GM23338 (cell line): ENCODE measurements around the gene NPB. TPM values are rescaled to one million over a fixed set of nuclear protein-coding genes. Genes with fewer than 3 reads are reported as not detected.

Experiments used
- ATAC-seq: fragments of 200-7000 bp; cut with Tn5 transposase; 3 replicates; pipeline ENCODE4 v1.9.1; 2020
- DNase-seq: peaks from one replicate; pipeline ENCODE4 v3.0.0-alpha.2; 2015; ENCODE audit warnings: low spot score
- H2AFZ ChIP-seq: fragments of 200-600 bp; sonication (generic); 2 replicates; pipeline ENCODE4 v1.8.0; 2016; ENCODE audit warnings: antibody characterized with exemption, mild to moderate bottlenecking, moderate library complexity
- H3F3A ChIP-seq: fragments of 200-600 bp; sonication (generic); replicated peaks from 2 replicates; pipeline ENCODE4 v1.8.0; 2017; ENCODE audit warnings: antibody characterized with exemption, mixed run types, low read depth
- H3K27ac ChIP-seq: fragments of 200-600 bp; sonication (generic); 2 replicates; pipeline ENCODE4 v1.6.1; 2016; ENCODE audit warnings: low read depth
- H3K27me3 ChIP-seq: fragments of 200-600 bp; sonication (generic); 2 replicates; pipeline ENCODE4 v1.8.0; 2016; ENCODE audit warnings: mild to moderate bottlenecking, mixed run types, moderate library complexity; ENCODE audit not compliant: insufficient read depth
- H3K36me3 ChIP-seq: fragments of 200-600 bp; sonication (generic); 2 replicates; pipeline ENCODE4 v1.8.0; 2016; ENCODE audit warnings: mild to moderate bottlenecking; ENCODE audit not compliant: insufficient read depth
- H3K4me1 ChIP-seq: fragments of 200-600 bp; sonication (generic); 2 replicates; pipeline ENCODE4 v1.8.0; 2016; ENCODE audit warnings: mild to moderate bottlenecking, moderate library complexity; ENCODE audit not compliant: insufficient read depth
- H3K4me2 ChIP-seq: fragments of 200-600 bp; sonication (generic); 2 replicates; pipeline ENCODE4 v1.7.1; 2017; ENCODE audit warnings: mixed run types
- H3K4me3 ChIP-seq: fragments of 200-600 bp; sonication (generic); 2 replicates; pipeline ENCODE4 v1.6.1; 2016; ENCODE audit warnings: mixed run types
- H3K79me2 ChIP-seq: fragments of 200-600 bp; sonication (generic); replicated peaks from 2 replicates; pipeline ENCODE4 v1.8.0; 2017; ENCODE audit warnings: mild to moderate bottlenecking; ENCODE audit not compliant: insufficient read depth
- H3K9me2 ChIP-seq: fragments of 200-600 bp; sonication (generic); 2 replicates; pipeline ENCODE4 v1.8.0; 2017; ENCODE audit not compliant: insufficient read depth
- H4K20me1 ChIP-seq: fragments of 200-600 bp; sonication (generic); replicated peaks from 2 replicates; pipeline ENCODE4 v1.8.0; 2017; ENCODE audit warnings: mild to moderate bottlenecking; ENCODE audit not compliant: insufficient read depth
- H3K27ac Mint-ChIP-seq: 2 replicates; pipeline ENCODE4 v1.8.0; 2020; ENCODE audit warnings: inconsistent platforms, mild to moderate bottlenecking, moderate library complexity, mixed read lengths
- H3K27me3 Mint-ChIP-seq: 3 replicates; pipeline ENCODE4 v1.8.0; 2022; ENCODE audit warnings: low read depth, mild to moderate bottlenecking, moderate library complexity, mixed read lengths, inconsistent platforms; ENCODE audit not compliant: insufficient read depth, poor library complexity
- H3K36me3 Mint-ChIP-seq: 3 replicates; pipeline ENCODE4 v1.8.0; 2021; ENCODE audit warnings: low read depth, mild to moderate bottlenecking, inconsistent platforms, moderate library complexity, mixed read lengths
- H3K4me1 Mint-ChIP-seq: 3 replicates; pipeline ENCODE4 v1.8.0; 2020; ENCODE audit warnings: mild to moderate bottlenecking, inconsistent platforms, mixed read lengths
- H3K4me3 Mint-ChIP-seq: 3 replicates; pipeline ENCODE4 v1.8.0; 2021; ENCODE audit warnings: moderate library complexity, mild to moderate bottlenecking, inconsistent platforms, mixed read lengths
- H3K9me3 Mint-ChIP-seq: 3 replicates; pipeline ENCODE4 v1.8.0; 2020; ENCODE audit warnings: moderate library complexity, mild to moderate bottlenecking, inconsistent platforms, mixed read lengths
- EZH2 ChIP-seq: fragments of 200-600 bp; sonication (generic); IDR thresholded peaks from one replicate; pipeline ENCODE4 v1.8.0; 2017; ENCODE audit warnings: antibody characterized with exemption, mild to moderate bottlenecking, low read depth; ENCODE audit not compliant: unreplicated experiment
- NANOG ChIP-seq: IDR thresholded peaks from 2 replicates; pipeline ENCODE4 v1.6.1; 2016; ENCODE audit warnings: antibody characterized with exemption, borderline replicate concordance
- ZNF114 ChIP-seq: fragments of 250-450 bp; sonication (Bioruptor Pico); IDR thresholded peaks from 2 replicates; pipeline ENCODE4 v1.5.0; 2020; ENCODE audit warnings: mild to moderate bottlenecking, moderate library complexity
- ZNF331 ChIP-seq: fragments of 250-450 bp; sonication (Bioruptor Pico); IDR thresholded peaks from 2 replicates; pipeline ENCODE4 v1.5.0; 2020; ENCODE audit warnings: low read depth, mild to moderate bottlenecking, moderate library complexity
- polyA plus RNA-seq: library from polyadenylated mRNA; unstranded; fragments of >200 nt; fragmentation: Nextera tagmentation; extraction: Ambion mirVana; gene quantifications from 2 replicates; pipeline ENCODE4 v1.2.1, GENCODE V29; 2016
- total RNA-seq: library from RNA; depleted of rRNA; stranded (reverse); fragments of >200 nt; shearing (Covaris generic); gene quantifications from 2 replicates; pipeline ENCODE4 v1.2.3, GENCODE V29; 2014
- TF ChIP-seq, protein P1 (sequence below), 2 experiments: fragments of 200-600 bp in 1 of 2; sonication (generic) in 1 of 2; conservative IDR thresholded peaks; 2 replicates each; pipeline versions ENCODE4 v1.5.1 to v1.6.1; 2016 to 2017; ENCODE audit warnings: antibody characterized with exemption in 2 of 2, low read depth in 2 of 2, mild to moderate bottlenecking in 2 of 2, moderate library complexity in 1 of 2
- TF ChIP-seq, protein P2 (sequence below): IDR thresholded peaks from one replicate; pipeline ENCODE4 v1.6.1; 2018; ENCODE audit warnings: antibody characterized with exemption; ENCODE audit not compliant: unreplicated experiment

Gene NPB
- total and polyA plus RNA-seq, 2 experiments from 2014 or later: 3.6 to 3.8 TPM

DNA sequence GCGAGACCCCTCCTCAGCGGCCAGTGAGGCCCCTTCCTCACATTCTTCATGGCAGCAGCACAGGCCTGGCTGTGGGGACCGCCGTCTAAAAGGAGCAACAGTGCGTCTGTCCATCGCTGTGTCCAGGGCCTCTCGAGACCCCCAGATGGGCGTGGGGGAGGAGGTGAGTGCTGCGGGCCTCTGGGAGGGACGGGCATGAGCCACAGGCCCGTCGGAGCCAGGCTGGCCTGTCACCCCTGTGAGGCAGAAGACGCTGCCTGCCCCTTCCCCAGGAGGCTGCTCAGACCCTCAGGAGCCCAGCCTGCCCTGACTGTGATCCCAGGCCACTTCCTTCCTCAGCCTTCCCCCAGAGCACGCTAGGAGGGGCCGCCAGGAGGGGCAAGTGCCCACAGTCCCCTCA, 37.2 kb downstream of the NPB start:
- Mint-ChIP-seq H3K4me3 (no peak overlapping the region; the same call in 2 of the 3 replicates), H3K36me3 (peaks cover 18% of the 10 kb centered on the region), H3K27me3 (peaks cover 35% of the 10 kb centered on the region), H3K4me1 (peaks cover 23% of the 10 kb centered on the region), H3K27ac (no peak overlapping the region), H3K9me3 (no peaks in the 10 kb centered on the region)
- H2AFZ ChIP-seq: no peak overlapping the region
- peaks cover 4% of the 10 kb centered on the region; the same call in 1 of the 2 replicates for H3K27me3 ChIP-seq
- no peaks in the 10 kb centered on the region; the same call in 1 of the 2 replicates for H4K20me1 ChIP-seq
- ATAC-seq: no peak
- no peak overlapping the region for H3K4me2 ChIP-seq
- H3K79me2 ChIP-seq: peaks cover 12% of the 10 kb centered on the region; the same call in 1 of the 2 replicates
- H3K27ac ChIP-seq: no peak overlapping the region
- no peak overlapping the region for H3K4me3 ChIP-seq
- no peak for DNase-seq
- H3K36me3 ChIP-seq: no peaks in the 10 kb centered on the region
- H3F3A ChIP-seq: peaks cover 10% of the 10 kb centered on the region; the same call in 1 of the 2 replicates
- peaks cover 10% of the 10 kb centered on the region for H3K4me1 ChIP-seq
- no peak for TF ChIP-seq ZNF114 (CRISPR knock-in tag)
- TF ChIP-seq, protein P1, sequence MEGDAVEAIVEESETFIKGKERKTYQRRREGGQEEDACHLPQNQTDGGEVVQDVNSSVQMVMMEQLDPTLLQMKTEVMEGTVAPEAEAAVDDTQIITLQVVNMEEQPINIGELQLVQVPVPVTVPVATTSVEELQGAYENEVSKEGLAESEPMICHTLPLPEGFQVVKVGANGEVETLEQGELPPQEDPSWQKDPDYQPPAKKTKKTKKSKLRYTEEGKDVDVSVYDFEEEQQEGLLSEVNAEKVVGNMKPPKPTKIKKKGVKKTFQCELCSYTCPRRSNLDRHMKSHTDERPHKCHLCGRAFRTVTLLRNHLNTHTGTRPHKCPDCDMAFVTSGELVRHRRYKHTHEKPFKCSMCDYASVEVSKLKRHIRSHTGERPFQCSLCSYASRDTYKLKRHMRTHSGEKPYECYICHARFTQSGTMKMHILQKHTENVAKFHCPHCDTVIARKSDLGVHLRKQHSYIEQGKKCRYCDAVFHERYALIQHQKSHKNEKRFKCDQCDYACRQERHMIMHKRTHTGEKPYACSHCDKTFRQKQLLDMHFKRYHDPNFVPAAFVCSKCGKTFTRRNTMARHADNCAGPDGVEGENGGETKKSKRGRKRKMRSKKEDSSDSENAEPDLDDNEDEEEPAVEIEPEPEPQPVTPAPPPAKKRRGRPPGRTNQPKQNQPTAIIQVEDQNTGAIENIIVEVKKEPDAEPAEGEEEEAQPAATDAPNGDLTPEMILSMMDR (conservative IDR thresholded peaks at IDR 0.05; ENCODE audit: low read depth in 2 of 2): 0 out of 4 replicates have a peak, but pooled peaks of 1 of the 2 experiments have one; percentile 5
- no peaks in the 10 kb centered on the region for H3K9me2 ChIP-seq

DNA sequence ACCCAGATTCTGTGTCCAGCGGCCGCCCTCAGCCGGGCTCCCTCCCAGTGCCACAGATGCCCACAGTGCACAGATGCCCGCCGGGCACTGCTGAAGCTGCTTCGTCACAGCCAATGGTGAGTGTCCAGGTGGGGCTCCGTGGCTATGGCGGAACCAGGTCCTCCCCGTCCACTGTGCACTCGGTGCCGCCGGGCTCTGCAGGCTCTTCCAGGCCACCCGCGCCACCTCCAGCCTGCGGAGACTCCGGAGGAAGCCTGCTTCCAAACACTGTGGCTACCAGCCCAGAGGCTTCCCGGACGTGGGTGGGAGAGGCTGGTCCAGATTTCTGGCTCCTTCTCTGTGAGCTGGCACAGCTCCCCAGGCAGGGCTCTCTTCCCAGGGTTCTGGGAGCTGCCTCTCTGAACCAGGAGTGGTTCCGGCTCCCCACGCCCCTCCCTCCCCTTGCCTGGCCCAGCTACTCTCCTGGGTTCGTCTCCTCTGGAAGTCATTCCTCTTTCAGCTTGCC, 37.9 kb downstream of the NPB start:
- Histone ChIP-seq H4K20me1 (no peaks in the 10 kb centered on the region; the same call in 1 of the 2 replicates), H3K36me3 (no peaks in the 10 kb centered on the region), H3K9me2 (no peaks in the 10 kb centered on the region), H3F3A (peaks cover 10% of the 10 kb centered on the region; the same call in 1 of the 2 replicates), H3K79me2 (peaks cover 12% of the 10 kb centered on the region; the same call in 1 of the 2 replicates), H3K4me2 (no peak overlapping the region), H3K27ac (no peak overlapping the region), H3K27me3 (peaks cover 4% of the 10 kb centered on the region; the same call in 1 of the 2 replicates), H3K4me1 (peaks cover 15% of the 10 kb centered on the region), H2AFZ (no peak overlapping the region), H3K4me3 (no peak overlapping the region)
- H3K36me3 Mint-ChIP-seq: peaks cover 16% of the 10 kb centered on the region
- no peak overlapping the region for H3K27ac Mint-ChIP-seq
- ATAC-seq (no peak), DNase-seq (no peak)
- no peaks in the 10 kb centered on the region for H3K9me3 Mint-ChIP-seq
- H3K27me3 Mint-ChIP-seq: peaks cover 37% of the 10 kb centered on the region
- H3K4me3 Mint-ChIP-seq: no peak overlapping the region
- peaks cover 23% of the 10 kb centered on the region for H3K4me1 Mint-ChIP-seq
- TF ChIP-seq, protein P2, sequence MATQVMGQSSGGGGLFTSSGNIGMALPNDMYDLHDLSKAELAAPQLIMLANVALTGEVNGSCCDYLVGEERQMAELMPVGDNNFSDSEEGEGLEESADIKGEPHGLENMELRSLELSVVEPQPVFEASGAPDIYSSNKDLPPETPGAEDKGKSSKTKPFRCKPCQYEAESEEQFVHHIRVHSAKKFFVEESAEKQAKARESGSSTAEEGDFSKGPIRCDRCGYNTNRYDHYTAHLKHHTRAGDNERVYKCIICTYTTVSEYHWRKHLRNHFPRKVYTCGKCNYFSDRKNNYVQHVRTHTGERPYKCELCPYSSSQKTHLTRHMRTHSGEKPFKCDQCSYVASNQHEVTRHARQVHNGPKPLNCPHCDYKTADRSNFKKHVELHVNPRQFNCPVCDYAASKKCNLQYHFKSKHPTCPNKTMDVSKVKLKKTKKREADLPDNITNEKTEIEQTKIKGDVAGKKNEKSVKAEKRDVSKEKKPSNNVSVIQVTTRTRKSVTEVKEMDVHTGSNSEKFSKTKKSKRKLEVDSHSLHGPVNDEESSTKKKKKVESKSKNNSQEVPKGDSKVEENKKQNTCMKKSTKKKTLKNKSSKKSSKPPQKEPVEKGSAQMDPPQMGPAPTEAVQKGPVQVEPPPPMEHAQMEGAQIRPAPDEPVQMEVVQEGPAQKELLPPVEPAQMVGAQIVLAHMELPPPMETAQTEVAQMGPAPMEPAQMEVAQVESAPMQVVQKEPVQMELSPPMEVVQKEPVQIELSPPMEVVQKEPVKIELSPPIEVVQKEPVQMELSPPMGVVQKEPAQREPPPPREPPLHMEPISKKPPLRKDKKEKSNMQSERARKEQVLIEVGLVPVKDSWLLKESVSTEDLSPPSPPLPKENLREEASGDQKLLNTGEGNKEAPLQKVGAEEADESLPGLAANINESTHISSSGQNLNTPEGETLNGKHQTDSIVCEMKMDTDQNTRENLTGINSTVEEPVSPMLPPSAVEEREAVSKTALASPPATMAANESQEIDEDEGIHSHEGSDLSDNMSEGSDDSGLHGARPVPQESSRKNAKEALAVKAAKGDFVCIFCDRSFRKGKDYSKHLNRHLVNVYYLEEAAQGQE: no peak
- TF ChIP-seq ZNF331 (no peak), EZH2 (no peak), ZNF114 (CRISPR knock-in tag) (no peak), NANOG (no peak)
